Omental fat pad (tissue), 4 donors: ENCODE data around the gene TRMT1L. TPM values are rescaled to one million over a fixed set of nuclear protein-coding genes. Genes with fewer than 3 reads are reported as not detected.

ENCODE experiments used
- ATAC-seq: fragments of 150-250 bp; one replicate; pipeline ENCODE4 v1.9.1; 2016; ENCODE audit warnings: mild to moderate bottlenecking, moderate library complexity; ENCODE audit not compliant: low FRiP score
- DNase-seq: peaks from one replicate; pipeline ENCODE4 v3.0.0-alpha.2; 2019; ENCODE audit warnings: low spot score
- total RNA-seq, 4 donors: library from RNA; depleted of rRNA; stranded (reverse); fragments of >200 nt; gene quantifications; one replicate each; pipeline ENCODE4 v1.1.0, GENCODE V29; 2016
- TF ChIP-seq, protein P1 (sequence below), 3 donors: fragments of 450-650 bp; IDR thresholded peaks; one replicate each; pipeline ENCODE4 v1.5.1; 2016 to 2017; ENCODE audit warnings: antibody characterized with exemption in 3 of 3, mild to moderate bottlenecking in 3 of 3, moderate library complexity in 2 of 3

Gene TRMT1L
- total RNA-seq, 4 donors from 2014 or later: 7.2 to 15.1 (median 12.4) TPM

- TF ChIP-seq, protein P1, sequence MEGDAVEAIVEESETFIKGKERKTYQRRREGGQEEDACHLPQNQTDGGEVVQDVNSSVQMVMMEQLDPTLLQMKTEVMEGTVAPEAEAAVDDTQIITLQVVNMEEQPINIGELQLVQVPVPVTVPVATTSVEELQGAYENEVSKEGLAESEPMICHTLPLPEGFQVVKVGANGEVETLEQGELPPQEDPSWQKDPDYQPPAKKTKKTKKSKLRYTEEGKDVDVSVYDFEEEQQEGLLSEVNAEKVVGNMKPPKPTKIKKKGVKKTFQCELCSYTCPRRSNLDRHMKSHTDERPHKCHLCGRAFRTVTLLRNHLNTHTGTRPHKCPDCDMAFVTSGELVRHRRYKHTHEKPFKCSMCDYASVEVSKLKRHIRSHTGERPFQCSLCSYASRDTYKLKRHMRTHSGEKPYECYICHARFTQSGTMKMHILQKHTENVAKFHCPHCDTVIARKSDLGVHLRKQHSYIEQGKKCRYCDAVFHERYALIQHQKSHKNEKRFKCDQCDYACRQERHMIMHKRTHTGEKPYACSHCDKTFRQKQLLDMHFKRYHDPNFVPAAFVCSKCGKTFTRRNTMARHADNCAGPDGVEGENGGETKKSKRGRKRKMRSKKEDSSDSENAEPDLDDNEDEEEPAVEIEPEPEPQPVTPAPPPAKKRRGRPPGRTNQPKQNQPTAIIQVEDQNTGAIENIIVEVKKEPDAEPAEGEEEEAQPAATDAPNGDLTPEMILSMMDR (IDR thresholded peaks at IDR 0.05): no peak
- DNase-seq: no peak
- no peak for ATAC-seq
These were observed 62.0 kb downstream of the TRMT1L start for GRCh38 chr1:185094761-185095160.

DNA sequence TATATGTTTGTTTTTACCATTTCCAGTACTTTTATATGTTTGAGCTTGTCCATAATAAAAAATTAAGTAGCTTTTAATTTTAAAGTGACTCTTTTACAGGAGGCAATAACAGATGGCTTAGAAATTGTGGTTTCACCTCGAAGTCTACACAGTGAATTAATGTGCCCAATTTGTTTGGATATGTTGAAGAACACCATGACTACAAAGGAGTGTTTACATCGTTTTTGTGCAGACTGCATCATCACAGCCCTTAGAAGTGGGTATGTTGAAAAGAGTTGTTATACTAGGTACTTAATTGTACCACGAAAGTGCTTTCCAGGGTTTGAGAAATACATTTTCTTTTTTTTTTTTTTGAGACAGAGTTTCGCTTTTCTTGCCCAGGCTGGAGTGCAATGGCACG, 65.3 kb downstream of the TRMT1L start:
- DNase-seq: no peak
- TF ChIP-seq, protein P1 (IDR thresholded peaks at IDR 0.05): no peak
- ATAC-seq: no peak

DNA sequence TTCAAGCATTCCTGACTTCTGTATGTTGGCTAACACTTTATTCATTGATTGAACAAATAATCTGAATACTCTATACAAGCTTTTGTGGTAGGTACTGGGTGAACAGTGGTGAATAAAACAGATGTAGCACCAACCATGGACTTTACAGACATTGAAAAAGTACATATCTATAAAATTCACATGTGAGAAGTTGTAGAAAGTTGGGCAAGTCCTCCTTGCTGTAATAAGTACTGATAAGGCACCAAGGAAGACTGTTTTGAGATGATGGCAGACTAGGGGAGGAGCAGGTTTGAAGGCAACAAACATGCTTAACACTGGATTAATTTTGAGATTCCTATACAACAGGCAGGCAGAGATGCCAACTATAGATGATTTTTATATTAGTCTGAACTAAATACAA, 69.0 kb downstream of the TRMT1L start:
- DNase-seq (no peak), ATAC-seq (no peak)
- TF ChIP-seq, protein P1 (IDR thresholded peaks at IDR 0.05): no peak

DNA sequence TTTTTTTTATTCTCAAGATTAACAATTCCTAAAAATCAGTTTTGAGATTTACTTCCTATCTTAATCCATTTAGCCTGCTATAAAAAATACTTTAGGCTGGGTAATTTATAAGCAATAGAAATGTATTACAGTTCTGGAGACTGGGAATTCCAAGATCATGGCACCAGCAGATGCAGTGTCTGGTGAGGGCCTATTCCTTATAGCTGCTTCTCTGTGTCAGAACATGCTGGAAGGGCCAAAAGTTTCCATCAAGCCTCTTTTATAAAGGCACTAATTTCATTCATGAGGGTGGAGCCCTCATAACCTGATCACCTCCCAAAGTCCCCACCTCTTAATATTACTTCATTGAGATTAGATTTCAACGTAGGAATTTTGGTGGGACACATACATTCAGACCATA, 69.7 kb downstream of the TRMT1L start:
- TF ChIP-seq, protein P1 (IDR thresholded peaks at IDR 0.05): no peak
- ATAC-seq (no peak), DNase-seq (no peak)

DNA sequence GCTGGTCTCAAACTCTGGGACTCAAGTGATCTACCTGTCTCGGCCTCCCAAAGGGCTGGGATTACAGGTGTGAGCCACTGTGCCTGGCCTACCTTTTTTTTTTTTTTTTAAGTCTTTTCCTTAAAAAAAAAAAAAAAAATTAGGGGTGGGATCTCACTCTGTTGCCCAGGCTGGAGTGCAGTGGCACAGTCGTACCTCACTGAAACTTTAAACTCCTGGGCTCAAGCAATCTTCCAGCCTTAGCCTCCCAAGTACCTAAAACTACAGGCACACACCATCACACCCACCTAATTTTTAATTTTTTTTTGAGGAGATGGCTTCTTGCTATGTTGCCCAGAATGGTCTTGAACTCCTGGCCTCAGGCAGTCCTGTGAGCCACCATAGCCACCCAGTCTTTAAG, 72.9 kb downstream of the TRMT1L start:
- TF ChIP-seq, protein P1 (IDR thresholded peaks at IDR 0.05): no peak
- ATAC-seq: no peak
- DNase-seq: no peak

- TF ChIP-seq, protein P1 (IDR thresholded peaks at IDR 0.05): no peak
- no peak for DNase-seq
- no peak for ATAC-seq
These were observed 76.3 kb downstream of the TRMT1L start for GRCh38 chr1:185080422-185080821.

- ATAC-seq (no peak), DNase-seq (no peak)
- TF ChIP-seq, protein P1 (IDR thresholded peaks at IDR 0.05): no peak
These were observed 79.4 kb downstream of the TRMT1L start for GRCh38 chr1:185077374-185077773.
